ENCODE data around the gene LYL1.

LYL1 gene

DNA sequence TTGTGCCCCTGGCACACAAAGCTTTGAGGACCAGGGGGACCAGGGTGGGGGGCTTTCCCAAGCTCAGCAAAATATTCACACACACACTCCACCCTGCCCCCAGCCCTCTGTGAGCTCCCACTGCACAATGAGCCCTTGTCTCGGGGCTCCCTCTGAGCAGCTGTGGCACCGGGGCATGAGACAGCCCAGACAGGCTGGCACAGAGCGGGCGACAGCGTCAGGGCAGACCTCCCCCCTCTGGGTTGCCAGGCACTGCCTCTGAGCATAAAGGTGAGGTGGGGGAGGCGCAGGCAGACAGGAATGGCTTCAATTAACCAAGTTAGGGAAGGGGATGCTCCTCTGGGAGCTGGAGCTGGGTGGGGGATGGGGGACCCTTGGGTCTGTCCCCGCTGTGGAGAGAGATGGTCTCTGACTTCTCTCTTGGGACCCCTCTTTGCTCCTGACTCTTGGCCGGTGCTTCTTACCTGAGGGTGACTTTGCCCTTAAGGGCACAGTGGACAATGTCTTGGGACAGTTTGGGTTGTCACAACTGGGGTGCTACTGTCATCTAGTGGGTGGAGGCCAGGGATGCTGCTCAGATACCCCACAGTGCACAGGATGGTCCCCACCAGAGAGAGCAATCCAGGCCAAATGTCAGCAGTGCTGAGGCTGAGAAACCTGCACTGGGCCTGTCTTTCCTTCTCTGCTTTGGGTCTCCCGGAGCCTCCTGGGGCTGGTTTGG lies 30.3 kb downstream of the LYL1 start:
- DNase-seq = no peak

DNA sequence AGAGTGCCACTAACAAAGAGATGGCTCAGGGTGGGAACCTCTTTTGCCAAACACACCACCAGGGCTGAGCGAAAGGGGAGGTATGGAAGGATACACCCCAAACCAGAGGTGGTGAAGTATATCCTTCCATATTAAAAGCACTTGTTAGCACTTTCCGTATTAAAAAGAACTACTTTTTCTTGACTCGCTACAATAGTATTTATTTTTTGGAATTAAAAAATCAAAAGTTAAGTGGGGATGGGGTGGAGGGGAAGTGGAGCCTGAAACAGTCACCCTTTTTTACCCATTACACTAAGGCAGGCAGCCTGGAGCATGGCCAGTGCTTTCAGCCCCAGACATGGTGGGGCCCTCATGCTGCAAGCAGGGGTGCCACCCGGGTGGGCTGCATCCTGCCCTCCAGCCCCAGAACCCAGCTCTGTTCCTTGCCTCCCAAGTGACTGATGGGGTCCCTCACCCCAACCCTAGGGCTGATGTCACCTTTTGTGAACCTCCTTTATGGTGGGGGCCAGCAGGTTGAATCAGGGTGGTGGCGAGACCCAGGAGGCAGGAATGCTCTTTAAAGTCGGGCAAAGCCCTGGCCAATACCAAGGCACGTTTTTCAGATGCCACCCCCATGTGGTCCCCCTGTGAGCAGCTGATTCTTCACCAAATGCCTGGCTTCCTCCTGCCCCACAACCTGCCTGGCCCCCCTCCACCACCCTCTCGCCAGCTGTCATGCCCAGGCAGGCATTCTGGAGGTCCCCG lies 31.0 kb downstream of the LYL1 start:
- no peak for DNase-seq

GRCh38 chr19:13070425-13071140 lies 32.1 kb downstream of the LYL1 start:
- no peak for DNase-seq

- no peak for DNase-seq
Observed at GRCh38 chr19:13069415-13070359, 33.0 kb downstream of the LYL1 start.

GRCh38 chr19:13068085-13068846 lies 34.4 kb downstream of the LYL1 start:
- no peak for DNase-seq

GRCh38 chr19:13066933-13067807 lies 35.5 kb downstream of the LYL1 start:
- no peak for DNase-seq

DNA sequence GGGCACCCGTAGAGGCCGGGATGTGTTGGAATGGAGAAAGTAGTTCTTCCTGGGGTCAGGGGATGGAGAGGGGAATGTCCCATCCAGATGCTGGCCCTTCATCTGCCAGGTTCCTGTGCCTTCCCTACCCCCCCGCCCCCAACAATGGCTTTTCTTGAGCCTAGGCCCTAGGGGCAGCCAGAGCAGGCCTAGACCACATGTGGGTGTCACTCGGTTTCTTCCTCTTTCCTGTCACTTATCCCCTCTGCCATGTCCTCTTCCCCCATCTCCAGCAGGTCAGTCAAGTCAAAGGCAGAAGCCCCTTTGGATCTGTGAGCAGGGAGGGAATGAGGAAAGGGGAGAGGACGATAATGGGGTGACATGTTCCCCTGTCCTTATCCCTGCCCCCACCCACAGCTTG lies 36.4 kb downstream of the LYL1 start:
- no peak for DNase-seq

GRCh38 chr19:13064092-13064489 lies 38.6 kb downstream of the LYL1 start:
- DNase-seq = no peak

DNA sequence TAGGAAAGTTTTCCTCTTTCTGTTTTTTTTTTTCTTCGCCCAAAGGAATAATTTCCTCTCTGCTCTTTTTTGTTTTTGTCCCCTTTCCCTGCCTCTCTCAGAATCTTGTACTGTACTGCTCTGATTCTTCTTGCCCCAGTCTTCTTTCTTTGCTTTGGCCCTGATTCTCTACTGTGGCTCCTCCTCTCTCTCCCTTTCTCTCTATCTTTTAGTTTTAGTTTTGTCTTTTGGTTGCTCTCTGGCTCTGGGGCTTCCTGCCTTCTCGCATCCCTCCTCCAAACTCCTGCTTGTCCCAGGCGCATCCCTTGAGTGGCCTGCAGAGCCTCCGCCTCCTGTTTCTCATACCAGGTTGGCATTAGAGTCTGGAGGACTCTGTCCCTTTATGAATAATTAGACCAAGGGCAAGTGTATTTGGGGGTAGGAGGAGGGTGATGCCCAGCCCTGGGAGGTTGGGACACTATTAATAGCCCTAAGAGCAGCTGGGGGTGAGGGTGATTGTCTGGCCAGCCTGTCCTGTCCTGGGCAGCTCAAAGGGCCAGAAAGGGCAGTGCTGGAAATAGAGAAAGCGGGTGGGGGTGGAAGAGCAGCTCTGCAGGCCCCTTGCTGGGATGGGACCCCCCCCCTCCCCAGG lies 39.1 kb downstream of the LYL1 start:
- no peak for DNase-seq

GRCh38 chr19:13062317-13062716 lies 40.3 kb downstream of the LYL1 start:
- DNase-seq = no peak

- DNase-seq = peak; percentile 56 to 71 (median 60)
Observed at GRCh38 chr19:13060964-13061927, 41.4 kb downstream of the LYL1 start.

DNA sequence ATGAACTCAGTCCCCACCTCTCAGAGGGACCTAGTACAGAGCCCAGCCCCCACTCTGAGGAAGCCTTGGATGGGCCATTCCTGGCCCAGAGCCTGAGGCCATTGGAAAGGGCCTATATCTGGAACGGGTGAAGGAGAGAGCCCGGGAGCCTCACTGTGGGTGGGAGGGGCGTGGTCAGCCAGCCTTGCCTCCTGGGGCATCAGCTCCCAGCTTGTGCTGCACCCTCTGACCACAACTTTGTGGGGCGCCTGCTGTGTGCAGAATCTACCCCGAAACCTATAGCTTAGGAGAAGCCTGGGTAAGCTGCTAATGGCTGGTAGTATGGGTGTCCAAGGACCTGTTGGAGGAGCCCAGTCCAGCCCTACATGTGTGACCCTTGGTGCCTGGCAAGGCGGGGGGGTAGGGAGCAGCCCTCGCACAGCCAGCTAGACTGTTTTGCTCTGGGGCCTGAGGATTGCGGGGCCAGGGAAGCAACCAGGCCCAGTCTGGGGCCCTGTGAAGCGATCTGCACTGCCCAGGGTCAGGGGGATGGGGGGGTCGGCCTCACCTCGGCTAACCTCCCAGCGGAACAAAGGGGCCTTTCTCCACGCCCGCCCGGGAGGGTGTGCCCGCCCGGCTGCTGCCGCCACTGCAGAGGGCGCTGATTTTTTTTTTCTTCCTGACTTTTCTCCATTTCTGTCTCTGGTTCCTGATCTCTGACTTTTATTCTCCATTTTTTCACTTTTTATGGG lies 42.3 kb downstream of the LYL1 start:
- no peak for DNase-seq

GRCh38 chr19:13058951-13059660 lies 43.6 kb downstream of the LYL1 start:
- DNase-seq = no peak

GRCh38 chr19:13057744-13058143 lies 44.9 kb downstream of the LYL1 start:
- DNase-seq = no peak

DNA sequence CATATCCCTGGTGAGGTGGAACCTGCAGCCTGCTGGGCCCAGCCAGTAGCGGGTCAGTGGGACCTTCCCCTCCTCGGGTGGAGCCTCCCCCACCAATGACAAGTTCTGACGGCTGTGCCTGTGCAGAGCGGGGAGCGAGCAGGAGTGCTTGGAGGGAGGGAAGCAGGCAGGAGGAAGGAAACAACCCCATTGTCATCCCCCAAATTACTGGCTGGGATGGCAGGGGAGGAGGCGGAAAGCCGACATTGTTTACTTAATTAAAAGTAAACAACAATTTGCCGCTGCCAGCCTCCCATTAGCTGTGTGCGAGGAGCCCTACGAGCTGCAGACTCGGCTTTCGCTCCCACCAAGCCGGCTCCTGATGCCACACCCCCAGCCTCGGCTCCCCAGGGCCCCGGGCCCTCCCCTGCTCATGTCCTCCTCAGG lies 45.5 kb downstream of the LYL1 start:
- DNase-seq = no peak

- no peak for DNase-seq
Observed at GRCh38 chr19:13056052-13056660, 46.5 kb downstream of the LYL1 start.

All from T-helper 2 cell (primary cell).